Activated CD4-positive, alpha-beta T cell treated with anti-CD3 and anti-CD28 coated beads for 36 hours (primary cell): Measurements from ENCODE around the gene FCRLA. TPM values are rescaled to one million over a fixed set of nuclear protein-coding genes. Genes with fewer than 3 reads are reported as not detected.
"Not testable (repeated sequence)": the region's sequence is repeated elsewhere in the genome, so short reads cannot be mapped to it uniquely, and the experiment has no call there.

Source experiments
- ATAC-seq: fragments of 200-7000 bp; cut with Tn5 transposase; one replicate; pipeline ENCODE4 v1.10.0; 2021; ENCODE audit warnings: mild to moderate bottlenecking, moderate library complexity
- CTCF ChIA-PET: fragments of 350-600 bp; sonication (Branson Sonifier 250); formaldehyde crosslinking; loops from one replicate; lab custom pipeline; 2021; ENCODE audit warnings: antibody characterized with exemption; lab: Charles Lee
- POLR2A ChIA-PET: fragments of 350-600 bp; sonication (Branson Sonifier 250); formaldehyde crosslinking; loops from one replicate; lab custom pipeline; 2021; ENCODE audit warnings: antibody characterized with exemption, inconsistent platforms; lab: Charles Lee
- DNase-seq: peaks from one replicate; pipeline ENCODE4 v3.0.0-alpha.2; 2020
- H3K27ac Mint-ChIP-seq: one replicate; pipeline ENCODE4 v1.8.0; 2021; ENCODE audit warnings: mixed read lengths
- H3K27me3 Mint-ChIP-seq: one replicate; pipeline ENCODE4 v1.8.0; 2021; ENCODE audit warnings: mixed read lengths
- H3K36me3 Mint-ChIP-seq: one replicate; pipeline ENCODE4 v1.8.0; 2021; ENCODE audit warnings: low read depth, mixed read lengths
- H3K4me1 Mint-ChIP-seq: one replicate; pipeline ENCODE4 v1.8.0; 2021; ENCODE audit warnings: mixed read lengths
- H3K4me3 Mint-ChIP-seq: one replicate; pipeline ENCODE4 v1.8.0; 2021; ENCODE audit warnings: mild to moderate bottlenecking, moderate library complexity, mixed read lengths
- H3K9me3 Mint-ChIP-seq: one replicate; pipeline ENCODE4 v1.8.0; 2021; ENCODE audit warnings: low read depth, mixed read lengths
- intact Hi-C, 2 experiments: fragments of 100-400 bp; cut with DNase I in 1 of 2; cut with micrococcal nuclease in 1 of 2; formaldehyde crosslinking; loops; one replicate each; pipeline versions ENCODE4 v1.14.2 to v1.15.1; 2022 to 2024; cut with DNase I, micrococcal nuclease
- total RNA-seq, 2 experiments: library from RNA; stranded (reverse); gene quantifications; one replicate each; pipeline ENCODE4 v1.2.3, GENCODE V29; 2021

Gene FCRLA
- total RNA-seq, 2 experiments from 2014 or later, result not detected

- ChIA-PET CTCF (no interaction called here), POLR2A (no interaction called here)
- peaks cover 7% of the 10 kb centered on the region for H3K4me1 Mint-ChIP-seq
- intact Hi-C loops, result no loop called here
- ATAC-seq, result no peak
- H3K27me3 Mint-ChIP-seq, result peaks cover 2% of the 10 kb centered on the region
- no peaks in the 10 kb centered on the region for H3K36me3 Mint-ChIP-seq
- DNase-seq, result no peak
- H3K4me3 Mint-ChIP-seq, result no peak overlapping the region
- no peak overlapping the region for H3K27ac Mint-ChIP-seq
- H3K9me3 Mint-ChIP-seq, result no peaks in the 10 kb centered on the region
Observed at GRCh38 chr1:161676441-161676840, 30.6 kb upstream of the FCRLA start.

- no peak overlapping the region for H3K4me3 Mint-ChIP-seq
- no peak for ATAC-seq
- H3K36me3 Mint-ChIP-seq, result no peaks in the 10 kb centered on the region
- ChIA-PET CTCF (no interaction called here), POLR2A (no interaction called here)
- H3K9me3 Mint-ChIP-seq, result no peaks in the 10 kb centered on the region
- peaks cover 6% of the 10 kb centered on the region for H3K27me3 Mint-ChIP-seq
- no peak overlapping the region for H3K27ac Mint-ChIP-seq
- no peak for DNase-seq
- H3K4me1 Mint-ChIP-seq, result peaks cover 4% of the 10 kb centered on the region
- intact Hi-C loops, result no loop called here
Observed at GRCh38 chr1:161676958-161677689, 29.9 kb upstream of the FCRLA start.

GRCh38 chr1:161678500-161678899 lies 28.5 kb upstream of the FCRLA start:
- H3K27ac Mint-ChIP-seq, result no peak overlapping the region
- ChIA-PET POLR2A (no interaction called here), CTCF (no interaction called here)
- H3K4me1 Mint-ChIP-seq, result peaks cover 4% of the 10 kb centered on the region
- no peak for DNase-seq
- no peak for ATAC-seq
- H3K9me3 Mint-ChIP-seq, result no peaks in the 10 kb centered on the region
- H3K36me3 Mint-ChIP-seq, result no peaks in the 10 kb centered on the region
- peaks cover 6% of the 10 kb centered on the region for H3K27me3 Mint-ChIP-seq
- intact Hi-C loops, result no loop called here
- H3K4me3 Mint-ChIP-seq, result no peak overlapping the region

GRCh38 chr1:161681879-161682278 lies 25.1 kb upstream of the FCRLA start:
- DNase-seq (no peak), ATAC-seq (no peak)
- intact Hi-C loops, result no loop called here
- Mint-ChIP-seq H3K4me1 (no peaks in the 10 kb centered on the region), H3K4me3 (no peak overlapping the region), H3K27ac (no peak overlapping the region), H3K36me3 (no peaks in the 10 kb centered on the region), H3K9me3 (no peaks in the 10 kb centered on the region), H3K27me3 (peaks cover 15% of the 10 kb centered on the region)
- CTCF ChIA-PET, result no interaction called here
- POLR2A ChIA-PET, result no interaction called here

- H3K9me3 Mint-ChIP-seq, result no peaks in the 10 kb centered on the region
- H3K36me3 Mint-ChIP-seq, result no peaks in the 10 kb centered on the region
- DNase-seq (no peak), ATAC-seq (no peak)
- intact Hi-C loops, result no loop called here
- H3K27me3 Mint-ChIP-seq, result peaks cover 26% of the 10 kb centered on the region
- ChIA-PET POLR2A (no interaction called here), CTCF (interaction anchor here (0.7 kb wide), 1 partner anchor 14 kb away, joined by 3 read pairs; no protein-coding TSS in a partner anchor)
- no peaks in the 10 kb centered on the region for H3K4me1 Mint-ChIP-seq
- no peak overlapping the region for H3K4me3 Mint-ChIP-seq
- H3K27ac Mint-ChIP-seq, result no peak overlapping the region
Observed at GRCh38 chr1:161688946-161689345, 18.1 kb upstream of the FCRLA start.

- POLR2A ChIA-PET, result no interaction called here
- CTCF ChIA-PET, result interaction anchor here (0.6 to 1.6 kb wide), 5 partner anchors 10 to 203 kb away, joined by 3 to 5 read pairs (median 4); no protein-coding TSS in a partner anchor
- H3K4me1 Mint-ChIP-seq, result no peaks in the 10 kb centered on the region
- no peaks in the 10 kb centered on the region for H3K9me3 Mint-ChIP-seq
- no peak overlapping the region for H3K4me3 Mint-ChIP-seq
- no peak for DNase-seq
- intact Hi-C loops, result no loop called here
- peaks cover 38% of the 10 kb centered on the region for H3K27me3 Mint-ChIP-seq
- H3K27ac Mint-ChIP-seq, result no peak overlapping the region
- no peaks in the 10 kb centered on the region for H3K36me3 Mint-ChIP-seq
- no peak for ATAC-seq
Observed at GRCh38 chr1:161691846-161692245, 15.2 kb upstream of the FCRLA start.

GRCh38 chr1:161693020-161693712 lies 13.9 kb upstream of the FCRLA start:
- H3K36me3 Mint-ChIP-seq, H3K4me1 Mint-ChIP-seq, H3K4me3 Mint-ChIP-seq, H3K27ac Mint-ChIP-seq, H3K9me3 Mint-ChIP-seq, DNase-seq, intact Hi-C loops, ATAC-seq: not testable (repeated sequence)
- peaks cover 39% of the 10 kb centered on the region for H3K27me3 Mint-ChIP-seq
- ChIA-PET POLR2A (interaction anchor here (0.6 kb wide), 1 partner anchor 867 kb away, joined by 4 read pairs; no protein-coding TSS in a partner anchor), CTCF (interaction anchor here (0.6 to 1.6 kb wide), 3 partner anchors 22 to 906 kb away, joined by 3 to 5 read pairs (median 4); no protein-coding TSS in a partner anchor)

- H3K4me1 Mint-ChIP-seq, POLR2A ChIA-PET, intact Hi-C loops, H3K9me3 Mint-ChIP-seq, ATAC-seq, H3K4me3 Mint-ChIP-seq, H3K27ac Mint-ChIP-seq, H3K36me3 Mint-ChIP-seq, DNase-seq: not testable (repeated sequence)
- CTCF ChIA-PET, result interaction anchor here (0.9 kb wide), 1 partner anchor 17 kb away, joined by 4 read pairs; no protein-coding TSS in a partner anchor
- peaks cover 25% of the 10 kb centered on the region for H3K27me3 Mint-ChIP-seq
Observed at GRCh38 chr1:161698302-161698701, 8.7 kb upstream of the FCRLA start.

- Mint-ChIP-seq H3K9me3 (no peaks in the 10 kb centered on the region), H3K27ac (no peak overlapping the region), H3K4me1 (no peaks in the 10 kb centered on the region), H3K27me3 (peaks cover 6% of the 10 kb centered on the region), H3K36me3 (no peaks in the 10 kb centered on the region), H3K4me3 (no peak overlapping the region)
- DNase-seq, result no peak
- ChIA-PET POLR2A (no interaction called here), CTCF (interaction anchor here (1.2 kb wide), 1 partner anchor 10 kb away, joined by 3 read pairs; no protein-coding TSS in a partner anchor)
- ATAC-seq, result no peak
- intact Hi-C loops, result loop anchor here in 1 of 2 experiments (5.0 kb wide), 1 partner anchor 35 kb away; no protein-coding TSS in a partner anchor
Observed at GRCh38 chr1:161702250-161702649, 4.8 kb upstream of the FCRLA start.

GRCh38 chr1:161705537-161705936 lies 1.5 kb upstream of the FCRLA start:
- H3K27ac Mint-ChIP-seq, result no peak overlapping the region
- no peak for DNase-seq
- H3K4me3 Mint-ChIP-seq, result no peak overlapping the region
- H3K36me3 Mint-ChIP-seq, result no peaks in the 10 kb centered on the region
- no peak for ATAC-seq
- no peaks in the 10 kb centered on the region for H3K9me3 Mint-ChIP-seq
- CTCF ChIA-PET, result interaction anchor here (2.3 kb wide), 1 partner anchor 16 kb away, joined by 5 read pairs; the partner anchor contains the start of gene FCRLB
- POLR2A ChIA-PET, result no interaction called here
- H3K27me3 Mint-ChIP-seq, result peaks cover 13% of the 10 kb centered on the region
- intact Hi-C loops, result no loop called here
- no peaks in the 10 kb centered on the region for H3K4me1 Mint-ChIP-seq

GRCh38 chr1:161706113-161706481 lies 932 bp upstream of the FCRLA start:
- Mint-ChIP-seq H3K9me3 (no peaks in the 10 kb centered on the region), H3K4me3 (no peak overlapping the region), H3K4me1 (no peaks in the 10 kb centered on the region), H3K36me3 (no peaks in the 10 kb centered on the region), H3K27me3 (peaks cover 13% of the 10 kb centered on the region), H3K27ac (no peak overlapping the region)
- DNase-seq (no peak), ATAC-seq (no peak)
- POLR2A ChIA-PET, result no interaction called here
- CTCF ChIA-PET, result interaction anchor here (2.3 kb wide), 1 partner anchor 16 kb away, joined by 5 read pairs; the partner anchor contains the start of gene FCRLB
- intact Hi-C loops, result loop anchor here in 1 of 2 experiments (1.0 kb wide), 1 partner anchor 24 kb away; no protein-coding TSS in a partner anchor
